ENCODE measurements around the gene AKR1C2.

GRCh38 chr10:5038733-5039132, 35.1 kb upstream of the AKR1C2 start:
- TF ChIP-seq, protein P1, sequence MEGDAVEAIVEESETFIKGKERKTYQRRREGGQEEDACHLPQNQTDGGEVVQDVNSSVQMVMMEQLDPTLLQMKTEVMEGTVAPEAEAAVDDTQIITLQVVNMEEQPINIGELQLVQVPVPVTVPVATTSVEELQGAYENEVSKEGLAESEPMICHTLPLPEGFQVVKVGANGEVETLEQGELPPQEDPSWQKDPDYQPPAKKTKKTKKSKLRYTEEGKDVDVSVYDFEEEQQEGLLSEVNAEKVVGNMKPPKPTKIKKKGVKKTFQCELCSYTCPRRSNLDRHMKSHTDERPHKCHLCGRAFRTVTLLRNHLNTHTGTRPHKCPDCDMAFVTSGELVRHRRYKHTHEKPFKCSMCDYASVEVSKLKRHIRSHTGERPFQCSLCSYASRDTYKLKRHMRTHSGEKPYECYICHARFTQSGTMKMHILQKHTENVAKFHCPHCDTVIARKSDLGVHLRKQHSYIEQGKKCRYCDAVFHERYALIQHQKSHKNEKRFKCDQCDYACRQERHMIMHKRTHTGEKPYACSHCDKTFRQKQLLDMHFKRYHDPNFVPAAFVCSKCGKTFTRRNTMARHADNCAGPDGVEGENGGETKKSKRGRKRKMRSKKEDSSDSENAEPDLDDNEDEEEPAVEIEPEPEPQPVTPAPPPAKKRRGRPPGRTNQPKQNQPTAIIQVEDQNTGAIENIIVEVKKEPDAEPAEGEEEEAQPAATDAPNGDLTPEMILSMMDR (IDR thresholded peaks at IDR 0.05) = no peak
- no peak for TF ChIP-seq POLR2A (IDR thresholded peaks at IDR 0.05)
